Activated CD4-positive, alpha-beta memory T cell treated with anti-CD3 and anti-CD28 coated beads for 36 hours (primary cell): ENCODE data around the gene ZIC5. TPM values are rescaled to one million over a fixed set of nuclear protein-coding genes. Genes with fewer than 3 reads are reported as not detected.
"Not testable (repeated sequence)": the region's sequence is repeated elsewhere in the genome, so short reads cannot be mapped to it uniquely, and the experiment has no call there.

Experiments used
- CTCF ChIA-PET: fragments of 350-600 bp; sonication (Branson Sonifier 250); formaldehyde crosslinking; loops from one replicate; lab custom pipeline; 2021; ENCODE audit warnings: antibody characterized with exemption, inconsistent platforms; lab: Charles Lee
- POLR2A ChIA-PET: fragments of 350-600 bp; sonication (Branson Sonifier 250); formaldehyde crosslinking; loops from one replicate; lab custom pipeline; 2021; ENCODE audit warnings: antibody characterized with exemption; lab: Charles Lee
- DNase-seq: peaks from one replicate; pipeline ENCODE4 v3.0.0-alpha.2; 2020
- H3K27ac Mint-ChIP-seq: one replicate; pipeline ENCODE4 v1.8.0; 2021; ENCODE audit warnings: mixed read lengths
- H3K27me3 Mint-ChIP-seq: one replicate; pipeline ENCODE4 v1.8.0; 2021; ENCODE audit warnings: mixed read lengths
- H3K36me3 Mint-ChIP-seq: one replicate; pipeline ENCODE4 v1.8.0; 2021; ENCODE audit warnings: mixed read lengths
- H3K4me1 Mint-ChIP-seq: one replicate; pipeline ENCODE4 v1.8.0; 2021; ENCODE audit warnings: low read depth, mixed read lengths
- H3K4me3 Mint-ChIP-seq: one replicate; pipeline ENCODE4 v1.8.0; 2021; ENCODE audit warnings: mild to moderate bottlenecking, mixed read lengths
- H3K9me3 Mint-ChIP-seq: one replicate; pipeline ENCODE4 v1.8.0; 2021; ENCODE audit warnings: mixed read lengths
- intact Hi-C: fragments of 100-400 bp; cut with micrococcal nuclease; formaldehyde crosslinking; loops from one replicate; pipeline ENCODE4 v1.15.1; 2023
- total RNA-seq, 2 experiments: library from RNA; stranded (reverse); gene quantifications; one replicate each; pipeline ENCODE4 v1.2.3, GENCODE V29; 2021

Gene ZIC5
- total RNA-seq, 2 experiments from 2014 or later, result not detected

GRCh38 chr13:99951666-99952065, 19.9 kb downstream of the ZIC5 start:
- H3K27ac Mint-ChIP-seq, POLR2A ChIA-PET, DNase-seq, H3K9me3 Mint-ChIP-seq, intact Hi-C loops, H3K4me3 Mint-ChIP-seq, H3K4me1 Mint-ChIP-seq, H3K36me3 Mint-ChIP-seq: not testable (repeated sequence)
- CTCF ChIA-PET, result interaction anchor here (0.6 kb wide), 1 partner anchor 34 kb away, joined by 3 read pairs; no protein-coding TSS in a partner anchor
- H3K27me3 Mint-ChIP-seq, result peaks cover 62% of the 10 kb centered on the region

- no peaks in the 10 kb centered on the region for H3K4me1 Mint-ChIP-seq
- POLR2A ChIA-PET, result no interaction called here
- intact Hi-C loops, result no loop called here
- no peaks in the 10 kb centered on the region for H3K9me3 Mint-ChIP-seq
- H3K27me3 Mint-ChIP-seq, result peaks cover 49% of the 10 kb centered on the region
- no peak overlapping the region for H3K4me3 Mint-ChIP-seq
- H3K36me3 Mint-ChIP-seq, result no peaks in the 10 kb centered on the region
- DNase-seq, result no peak
- CTCF ChIA-PET, result no interaction called here
- H3K27ac Mint-ChIP-seq, result no peak overlapping the region
These were observed 21.7 kb downstream of the ZIC5 start for GRCh38 chr13:99949679-99950413.

GRCh38 chr13:99948907-99949678, 22.5 kb downstream of the ZIC5 start:
- Mint-ChIP-seq H3K4me3 (no peak overlapping the region), H3K36me3 (no peaks in the 10 kb centered on the region), H3K27ac (no peak overlapping the region), H3K4me1 (no peaks in the 10 kb centered on the region), H3K9me3 (no peaks in the 10 kb centered on the region), H3K27me3 (peaks cover 49% of the 10 kb centered on the region)
- POLR2A ChIA-PET, result no interaction called here
- CTCF ChIA-PET, result no interaction called here
- intact Hi-C loops, result no loop called here
- DNase-seq, result no peak

- no peak overlapping the region for H3K4me3 Mint-ChIP-seq
- CTCF ChIA-PET, result no interaction called here
- peaks cover 47% of the 10 kb centered on the region for H3K27me3 Mint-ChIP-seq
- DNase-seq, result no peak
- H3K27ac Mint-ChIP-seq, result no peak overlapping the region
- POLR2A ChIA-PET, result no interaction called here
- H3K36me3 Mint-ChIP-seq, result no peaks in the 10 kb centered on the region
- H3K4me1 Mint-ChIP-seq, result no peaks in the 10 kb centered on the region
- intact Hi-C loops, result no loop called here
- H3K9me3 Mint-ChIP-seq, result no peaks in the 10 kb centered on the region
These were observed 23.2 kb downstream of the ZIC5 start for GRCh38 chr13:99948411-99948810.

GRCh38 chr13:99947666-99948065, 23.9 kb downstream of the ZIC5 start:
- Mint-ChIP-seq H3K27ac (no peak overlapping the region), H3K4me1 (no peaks in the 10 kb centered on the region), H3K4me3 (no peak overlapping the region), H3K9me3 (no peaks in the 10 kb centered on the region), H3K27me3 (peaks cover 43% of the 10 kb centered on the region), H3K36me3 (no peaks in the 10 kb centered on the region)
- intact Hi-C loops, result no loop called here
- POLR2A ChIA-PET, result no interaction called here
- DNase-seq, result no peak
- CTCF ChIA-PET, result no interaction called here

GRCh38 chr13:99945515-99945914, 26.1 kb downstream of the ZIC5 start:
- H3K27ac Mint-ChIP-seq, CTCF ChIA-PET, POLR2A ChIA-PET, H3K9me3 Mint-ChIP-seq, H3K4me3 Mint-ChIP-seq, H3K36me3 Mint-ChIP-seq, H3K4me1 Mint-ChIP-seq, intact Hi-C loops, DNase-seq: not testable (repeated sequence)
- peaks cover 46% of the 10 kb centered on the region for H3K27me3 Mint-ChIP-seq

- no peaks in the 10 kb centered on the region for H3K9me3 Mint-ChIP-seq
- H3K4me3 Mint-ChIP-seq, result no peak overlapping the region
- no peak for DNase-seq
- ChIA-PET POLR2A (no interaction called here), CTCF (interaction anchor here (0.6 kb wide), 1 partner anchor 55 kb away, joined by 3 read pairs; no protein-coding TSS in a partner anchor)
- intact Hi-C loops, result no loop called here
- peaks cover 45% of the 10 kb centered on the region for H3K27me3 Mint-ChIP-seq
- no peaks in the 10 kb centered on the region for H3K4me1 Mint-ChIP-seq
- H3K27ac Mint-ChIP-seq, result no peak overlapping the region
- no peaks in the 10 kb centered on the region for H3K36me3 Mint-ChIP-seq
These were observed 27.0 kb downstream of the ZIC5 start for GRCh38 chr13:99944606-99945005.

GRCh38 chr13:99944102-99944501, 27.5 kb downstream of the ZIC5 start:
- intact Hi-C loops, result no loop called here
- no peaks in the 10 kb centered on the region for H3K9me3 Mint-ChIP-seq
- H3K4me3 Mint-ChIP-seq, result no peak overlapping the region
- CTCF ChIA-PET, result interaction anchor here (0.6 kb wide), 1 partner anchor 55 kb away, joined by 3 read pairs; no protein-coding TSS in a partner anchor
- DNase-seq, result no peak
- H3K27ac Mint-ChIP-seq, result no peak overlapping the region
- H3K4me1 Mint-ChIP-seq, result no peaks in the 10 kb centered on the region
- POLR2A ChIA-PET, result no interaction called here
- H3K27me3 Mint-ChIP-seq, result peaks cover 45% of the 10 kb centered on the region
- H3K36me3 Mint-ChIP-seq, result no peaks in the 10 kb centered on the region

GRCh38 chr13:99941911-99942310, 29.7 kb downstream of the ZIC5 start:
- Mint-ChIP-seq H3K27ac (no peak overlapping the region), H3K36me3 (no peaks in the 10 kb centered on the region), H3K27me3 (peaks cover 36% of the 10 kb centered on the region), H3K4me1 (no peaks in the 10 kb centered on the region), H3K4me3 (no peak overlapping the region), H3K9me3 (no peaks in the 10 kb centered on the region)
- ChIA-PET CTCF (no interaction called here), POLR2A (no interaction called here)
- intact Hi-C loops, result no loop called here
- no peak for DNase-seq

GRCh38 chr13:99941086-99941485, 30.5 kb downstream of the ZIC5 start:
- ChIA-PET CTCF (no interaction called here), POLR2A (no interaction called here)
- Mint-ChIP-seq H3K4me1 (no peaks in the 10 kb centered on the region), H3K36me3 (no peaks in the 10 kb centered on the region), H3K27ac (no peak overlapping the region), H3K4me3 (no peak overlapping the region), H3K9me3 (no peaks in the 10 kb centered on the region), H3K27me3 (peaks cover 36% of the 10 kb centered on the region)
- intact Hi-C loops, result no loop called here
- DNase-seq, result no peak

GRCh38 chr13:99938635-99939034, 32.9 kb downstream of the ZIC5 start:
- Mint-ChIP-seq H3K4me3 (no peak overlapping the region), H3K27ac (no peak overlapping the region), H3K36me3 (no peaks in the 10 kb centered on the region), H3K27me3 (peaks cover 31% of the 10 kb centered on the region), H3K9me3 (no peaks in the 10 kb centered on the region), H3K4me1 (no peaks in the 10 kb centered on the region)
- POLR2A ChIA-PET, result no interaction called here
- DNase-seq, result no peak
- CTCF ChIA-PET, result no interaction called here
- intact Hi-C loops, result no loop called here

- Mint-ChIP-seq H3K36me3 (no peaks in the 10 kb centered on the region), H3K27ac (no peak overlapping the region), H3K4me1 (no peaks in the 10 kb centered on the region), H3K4me3 (no peak overlapping the region), H3K9me3 (no peaks in the 10 kb centered on the region), H3K27me3 (peaks cover 26% of the 10 kb centered on the region)
- no peak for DNase-seq
- intact Hi-C loops, result no loop called here
- POLR2A ChIA-PET, result no interaction called here
- CTCF ChIA-PET, result interaction anchor here (1.0 to 1.6 kb wide), 2 partner anchors 10 to 35 kb away, joined by 3 to 5 read pairs; no protein-coding TSS in a partner anchor
These were observed 35.8 kb downstream of the ZIC5 start for GRCh38 chr13:99935772-99936171.
